ENCODE measurements around the gene CD3E. TPM values are rescaled to one million over a fixed set of nuclear protein-coding genes. Genes with fewer than 3 reads are reported as not detected.
A peak's percentile ranks its signal among the peaks of the same experiment; 100 is the strongest.

CD3E gene
- total RNA-seq, 1 donor from 2014 or later = 9.9 TPM

DNA sequence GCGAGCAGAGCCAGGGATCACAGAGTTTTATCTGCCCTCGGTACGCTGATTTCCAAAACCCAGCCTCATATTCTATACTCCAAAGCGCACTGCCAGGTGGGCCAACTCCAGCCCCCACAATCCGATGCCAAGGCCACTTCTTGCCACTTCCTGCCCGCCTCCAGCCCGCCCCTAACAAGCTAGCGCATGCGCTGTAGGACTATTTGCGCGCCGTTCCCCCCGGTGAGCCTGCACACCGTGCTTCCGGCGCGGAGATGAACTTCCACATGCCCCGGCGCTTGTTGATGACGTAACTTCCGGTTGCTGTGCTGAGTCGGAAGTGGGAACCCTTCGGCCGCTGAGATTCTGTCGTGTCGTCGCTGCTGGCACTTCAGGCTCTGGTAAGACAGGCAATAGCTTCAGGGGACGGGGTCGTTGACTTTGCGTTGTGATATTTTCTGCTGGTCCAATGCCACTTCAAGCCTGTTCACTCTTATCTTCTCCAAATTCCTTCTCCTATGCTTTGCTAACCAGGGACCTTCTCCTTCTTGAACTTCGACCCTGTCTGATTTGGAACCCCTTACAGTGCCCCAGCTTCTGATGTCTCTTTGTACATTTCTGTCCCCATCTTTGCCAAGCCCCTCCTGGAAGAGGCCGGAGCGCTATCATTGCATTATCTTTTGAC is 54.9 kb downstream of the CD3E start, which contains the start of gene UBE4A:
TSS of gene UBE4A (plus strand) at position 306 of the 664 bp plus-strand sequence. CDS start 5,481 bp downstream, outside the sequence.
- intact Hi-C loops (cut with DNase I) = no loop called here
- ATAC-seq = peak; percentile 97 to 99

DNA sequence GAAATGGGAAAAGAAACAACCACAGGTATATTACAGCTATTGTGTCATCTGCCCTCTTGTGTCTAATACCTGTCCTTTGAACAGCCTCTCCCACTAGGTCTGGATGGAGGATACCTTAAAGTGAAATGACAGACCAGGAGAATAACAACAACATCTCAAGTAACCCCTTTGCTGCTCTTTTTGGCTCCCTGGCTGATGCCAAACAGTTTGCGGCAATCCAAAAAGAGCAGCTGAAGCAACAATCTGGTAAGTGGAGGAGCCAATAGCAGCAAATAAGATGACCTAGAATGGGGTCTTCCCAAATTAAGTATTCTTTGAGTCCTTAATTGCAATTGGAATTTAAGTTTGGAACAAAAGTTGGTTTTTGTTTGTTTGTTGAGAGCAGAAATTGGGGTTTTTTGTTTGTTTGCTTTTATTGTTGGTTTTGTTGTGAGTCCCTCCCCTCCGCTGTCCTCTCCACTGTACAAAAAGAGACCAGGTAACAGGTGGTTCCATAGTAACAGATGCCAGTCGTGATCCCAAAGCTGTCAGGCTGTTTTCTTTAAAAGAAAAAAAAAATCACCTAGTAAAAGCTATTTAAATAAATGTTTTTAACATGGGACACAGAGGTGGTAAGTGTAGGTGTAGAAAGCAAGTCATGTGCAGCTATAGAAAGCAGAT is 60.6 kb downstream of the CD3E start:
- H3K36me3 ChIP-seq = peaks cover 74% of the 10 kb centered on the region
- peaks cover 22% of the 10 kb centered on the region for H3K4me1 ChIP-seq
- H3K27ac ChIP-seq = no peak overlapping the region
- ATAC-seq (no peak), DNase-seq (no peak)
- intact Hi-C loops (cut with DNase I) = no loop called here
- H3K4me3 ChIP-seq = no peak overlapping the region
- H3K9me3 ChIP-seq = no peaks in the 10 kb centered on the region
- H3K27me3 ChIP-seq (ENCODE audit: low read depth) = no peaks in the 10 kb centered on the region
- TF ChIP-seq, protein P1, sequence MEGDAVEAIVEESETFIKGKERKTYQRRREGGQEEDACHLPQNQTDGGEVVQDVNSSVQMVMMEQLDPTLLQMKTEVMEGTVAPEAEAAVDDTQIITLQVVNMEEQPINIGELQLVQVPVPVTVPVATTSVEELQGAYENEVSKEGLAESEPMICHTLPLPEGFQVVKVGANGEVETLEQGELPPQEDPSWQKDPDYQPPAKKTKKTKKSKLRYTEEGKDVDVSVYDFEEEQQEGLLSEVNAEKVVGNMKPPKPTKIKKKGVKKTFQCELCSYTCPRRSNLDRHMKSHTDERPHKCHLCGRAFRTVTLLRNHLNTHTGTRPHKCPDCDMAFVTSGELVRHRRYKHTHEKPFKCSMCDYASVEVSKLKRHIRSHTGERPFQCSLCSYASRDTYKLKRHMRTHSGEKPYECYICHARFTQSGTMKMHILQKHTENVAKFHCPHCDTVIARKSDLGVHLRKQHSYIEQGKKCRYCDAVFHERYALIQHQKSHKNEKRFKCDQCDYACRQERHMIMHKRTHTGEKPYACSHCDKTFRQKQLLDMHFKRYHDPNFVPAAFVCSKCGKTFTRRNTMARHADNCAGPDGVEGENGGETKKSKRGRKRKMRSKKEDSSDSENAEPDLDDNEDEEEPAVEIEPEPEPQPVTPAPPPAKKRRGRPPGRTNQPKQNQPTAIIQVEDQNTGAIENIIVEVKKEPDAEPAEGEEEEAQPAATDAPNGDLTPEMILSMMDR (IDR thresholded peaks at IDR 0.05) = no peak

More for the DNA sequence above, 54.9 kb downstream of the CD3E start, which contains the start of gene UBE4A:
- Histone ChIP-seq H3K27me3 (ENCODE audit: low read depth) (no peaks in the 10 kb centered on the region), H3K9me3 (no peaks in the 10 kb centered on the region), H3K4me3 (peak within 1 kb of the TSS; percentile 85), H3K4me1 (peaks cover 25% of the 10 kb centered on the region), H3K36me3 (peaks cover 19% of the 10 kb centered on the region), H3K27ac (peak within 1 kb of the TSS; percentile 74)
- TF ChIP-seq, protein P1 (IDR thresholded peaks at IDR 0.05) = no peak
- DNase-seq = peak; percentile 97

Other genes starting within 250 kb of the CD3E start
- 7.9 TPM for gene TMPRSS4, start 227.7 kb upstream of the CD3E start, total RNA-seq
- gene SMIM35, start 217.8 kb upstream of the CD3E start, total RNA-seq = not detected
- gene SCN4B, start 151.9 kb upstream of the CD3E start, total RNA-seq = 6.0 TPM
- 1.6 TPM for gene SCN2B, start 128.1 kb upstream of the CD3E start, total RNA-seq
- gene JAML, start 79.7 kb upstream of the CD3E start, total RNA-seq = 163 TPM
- 12.8 TPM for gene MPZL3, start 52.4 kb upstream of the CD3E start, total RNA-seq
- gene MPZL2, start 40.4 kb upstream of the CD3E start, total RNA-seq = 85.3 TPM
- 7.4 TPM for gene CD3D, start 38.0 kb downstream of the CD3E start, total RNA-seq
- 4.0 TPM for gene CD3G, start 39.6 kb downstream of the CD3E start, total RNA-seq
- 40.8 TPM for gene UBE4A, start 54.9 kb downstream of the CD3E start, total RNA-seq
- 154 TPM for gene ATP5MG, start 96.9 kb downstream of the CD3E start, total RNA-seq
- gene KMT2A, start 131.8 kb downstream of the CD3E start, total RNA-seq = 66.3 TPM
- gene TTC36, start 222.7 kb downstream of the CD3E start, total RNA-seq = 1.0 TPM
- 18.3 TPM for gene TMEM25, start 226.5 kb downstream of the CD3E start, total RNA-seq